Endothelial cell of umbilical vein (primary cell): Measurements from ENCODE around the gene RCOR1. TPM values are rescaled to one million over a fixed set of nuclear protein-coding genes. Genes with fewer than 3 reads are reported as not detected.
A peak's percentile ranks its signal among the peaks of the same experiment; 100 is the strongest.

Experiments
- BruUV-seq: library from RNA; stranded (reverse); fragments of 400-500 nt; replicated peaks from 2 replicates; lab custom pipeline; 2021; lab: Mats Ljungman, UMichigan
- CTCF ChIA-PET: fragments of 300-600, 350-600 bp; sonication (Branson Sonifier 250); formaldehyde crosslinking; loops from one replicate; lab custom pipeline; 2021; ENCODE audit warnings: antibody characterized with exemption, inconsistent platforms; lab: Charles Lee
- POLR2A ChIA-PET: fragments of 300-600, 350-600 bp; sonication (Branson Sonifier 250); formaldehyde crosslinking; loops from one replicate; lab custom pipeline; 2021; ENCODE audit warnings: antibody characterized with exemption, inconsistent platforms; lab: Charles Lee
- DNase-seq: peaks from one replicate; pipeline ENCODE4 v3.0.0-alpha.2; 2011; ENCODE audit warnings: low read depth, low spot score
- FAIRE-seq: peaks from 2 replicates; lab custom pipeline; 2011; peaks lifted over from hg19 to GRCh38; lab: Jason Lieb, UNC
- H2AFZ ChIP-seq: 2 replicates; pipeline ENCODE4 v1.6.0; 2012; ENCODE audit warnings: low read depth, low read length, control low read depth, inconsistent platforms
- H3K27ac ChIP-seq: 2 replicates; pipeline ENCODE4 v1.5.1; 2011; ENCODE audit warnings: low read depth, mild to moderate bottlenecking, control low read depth, low read length, moderate library complexity; ENCODE audit not compliant: insufficient read depth
- H3K27me3 ChIP-seq, 2 experiments: 2 replicates each; pipeline versions ENCODE4 v1.6.0 to v1.6.1; 2011; ENCODE audit warnings: low read length in 2 of 2, mixed read lengths in 1 of 2; ENCODE audit not compliant: control insufficient read depth in 2 of 2, insufficient read depth in 2 of 2
- H3K36me3 ChIP-seq, 2 experiments: 2 replicates in 1 of 2; 3 replicates in 1 of 2; pipeline ENCODE4 v1.5.1; 2011; ENCODE audit warnings: low read length in 2 of 2, mild to moderate bottlenecking in 1 of 2, moderate library complexity in 1 of 2; ENCODE audit not compliant: control insufficient read depth in 2 of 2, insufficient read depth in 2 of 2; ENCODE audit errors: extremely low read depth in 1 of 2
- H3K4me1 ChIP-seq: 3 replicates; pipeline ENCODE4 v1.5.1; 2011; ENCODE audit warnings: mild to moderate bottlenecking, low read length; ENCODE audit not compliant: control insufficient read depth, insufficient read depth; ENCODE audit errors: extremely low read depth
- H3K4me2 ChIP-seq: 2 replicates; pipeline ENCODE4 v1.6.1; 2011; ENCODE audit warnings: low read length, control low read depth, mixed read lengths; ENCODE audit not compliant: insufficient read depth
- H3K4me3 ChIP-seq, 3 experiments: fragments of 200-600 bp in 1 of 3; sonication (generic), shearing (Covaris generic) in 1 of 3; replicated peaks in 1 of 3; 2 replicates each; pipeline ENCODE4 v1.5.1; 2011 to 2016; ENCODE audit warnings: control low read depth in 3 of 3, low read length in 3 of 3, mild to moderate bottlenecking in 2 of 3, inconsistent platforms in 1 of 3, low read depth in 1 of 3, moderate library complexity in 1 of 3; ENCODE audit not compliant: insufficient read depth in 1 of 3
- H3K79me2 ChIP-seq: 2 replicates; pipeline ENCODE4 v1.6.0; 2012; ENCODE audit warnings: low read length, inconsistent platforms; ENCODE audit not compliant: control insufficient read depth, insufficient read depth
- H3K9ac ChIP-seq: replicated peaks from 2 replicates; pipeline ENCODE3; 2011; ENCODE audit warnings: low read length, control low read depth; ENCODE audit not compliant: insufficient read depth; ENCODE audit errors: extremely low read depth
- H3K9me1 ChIP-seq: replicated peaks from 3 replicates; pipeline ENCODE4 v1.6.0; 2011; ENCODE audit warnings: mild to moderate bottlenecking, low read length; ENCODE audit not compliant: control insufficient read depth, insufficient read depth; ENCODE audit errors: extremely low read depth
- H3K9me3 ChIP-seq: replicated peaks from 2 replicates; pipeline ENCODE4 v1.5.1; 2012; ENCODE audit warnings: low read length, inconsistent platforms; ENCODE audit not compliant: control insufficient read depth, insufficient read depth
- H4K20me1 ChIP-seq: replicated peaks from 2 replicates; pipeline ENCODE3; 2011; ENCODE audit warnings: mild to moderate bottlenecking, low read length; ENCODE audit not compliant: control insufficient read depth, insufficient read depth; ENCODE audit errors: extremely low read depth
- CTCF ChIP-seq, 2 donors: IDR thresholded peaks; 1 replicate in 1 of 2; 2 replicates in 1 of 2; pipeline ENCODE4 v1.5.1; 2011; ENCODE audit warnings: low read length in 2 of 2, mild to moderate bottlenecking in 2 of 2, moderate library complexity in 2 of 2, control low read depth in 1 of 2, inconsistent platforms in 1 of 2, low read depth in 1 of 2; ENCODE audit not compliant: insufficient read depth in 1 of 2; ENCODE audit errors: extremely low read depth in 1 of 2
- EZH2 ChIP-seq: IDR thresholded peaks from 2 replicates; pipeline ENCODE4 v1.6.1; 2012; ENCODE audit warnings: borderline replicate concordance, low read depth, mild to moderate bottlenecking, moderate library complexity, low read length, inconsistent platforms; ENCODE audit not compliant: severe bottlenecking
- GATA2 ChIP-seq: IDR thresholded peaks from 2 replicates; pipeline ENCODE4 v1.7.0; 2011; ENCODE audit warnings: low read depth, mild to moderate bottlenecking, moderate library complexity, mixed read lengths, low read length; ENCODE audit not compliant: insufficient read length, insufficient read depth
- JUN ChIP-seq: IDR thresholded peaks from 2 replicates; pipeline ENCODE4 v1.6.1; 2011; ENCODE audit warnings: borderline replicate concordance, low read depth; ENCODE audit not compliant: insufficient read length, insufficient read depth
- MAX ChIP-seq: IDR thresholded peaks from 2 replicates; pipeline ENCODE4 v1.6.1; 2011; ENCODE audit not compliant: insufficient read depth, insufficient read length
- MYC ChIP-seq: IDR thresholded peaks from one replicate; pipeline ENCODE4 v1.6.1; 2011; ENCODE audit warnings: mild to moderate bottlenecking, low read depth, low read length
- POLR2A ChIP-seq: IDR thresholded peaks from 2 replicates; pipeline ENCODE4 v1.6.1; 2012; ENCODE audit warnings: low read depth, mild to moderate bottlenecking, control low read depth, low read length
- POLR2AphosphoS5 ChIP-seq: IDR thresholded peaks from 2 replicates; pipeline ENCODE4 v1.6.1; 2012; ENCODE audit warnings: low read depth, mild to moderate bottlenecking, control low read depth, low read length, moderate library complexity; ENCODE audit not compliant: insufficient read depth
- dilution Hi-C: fragments of 300-500 bp; cut with MboI; formaldehyde crosslinking; loops from one replicate; pipeline ENCODE4 v1.15.0; 2019; ENCODE audit warnings: low sequenced_read_pairs; ENCODE audit not compliant: extremely low pct_ligation_motif_present
- intact Hi-C: fragments of 100-400 bp; cut with micrococcal nuclease; formaldehyde crosslinking; loops from one replicate; pipeline ENCODE4 v1.10.0; 2022
- polyA plus RNA-seq, 4 experiments: library from polyadenylated mRNA; depleted of rRNA in 3 of 4; stranded (reverse) in 3 of 4; unstranded in 1 of 4; fragments of >200 nt; gene quantifications; 2 replicates each; pipeline versions ENCODE4 v1.2.1 to v1.2.3, GENCODE V29; 2011 to 2012; ENCODE audit warnings: missing spikeins in 1 of 4
- total RNA-seq: library from RNA; stranded (reverse); gene quantifications from 2 replicates; pipeline ENCODE4 v1.2.3, GENCODE V29; 2021

The RCOR1 gene
- total and polyA plus RNA-seq, 2 donors (not counting 3 experiments of a cell fraction or from before 2014, with no cell fraction given): 15.6 to 32.2 TPM

GRCh38 chr14:102602421-102603292, 10.2 kb downstream of the RCOR1 start:
- no peaks in the 10 kb centered on the region for H3K4me1 ChIP-seq
- no peak overlapping the region for H3K27ac ChIP-seq
- ChIA-PET CTCF (interaction anchor here (1.0 to 3.0 kb wide), 4 partner anchors 8 to 92 kb away, joined by 3 to 11 read pairs (median 3); no protein-coding TSS in a partner anchor), POLR2A (interaction anchor here (0.7 kb wide), 1 partner anchor 741 kb away, joined by 3 read pairs; no protein-coding TSS in a partner anchor)
- H3K4me2 ChIP-seq: no peak overlapping the region
- no peaks in the 10 kb centered on the region for H3K9me1 ChIP-seq
- H2AFZ ChIP-seq: no peak overlapping the region
- intact Hi-C loops (no loop called here), dilution Hi-C loops (no loop called here)
- H3K9me3 ChIP-seq: no peaks in the 10 kb centered on the region
- H3K9ac ChIP-seq: no peak overlapping the region
- H3K36me3 ChIP-seq: no peaks in the 10 kb centered on the region
- DNase-seq (no peak), FAIRE-seq (peak; percentile 44)
- H3K27me3 ChIP-seq: no peaks in the 10 kb centered on the region
- no peak overlapping the region for H3K4me3 ChIP-seq
- TF ChIP-seq CTCF (IDR thresholded peaks at IDR 0.05; ENCODE audit: extremely low read depth in 1 of 2, insufficient read depth in 1 of 2, low read depth in 1 of 2, low read length in 2 of 2) (no peak), MYC (no peak), POLR2A (no peak), GATA2 (no peak), MAX (no peak), EZH2 (no peak), JUN (no peak), POLR2AphosphoS5 (no peak)
- no TSS peak for BruUV-seq
- H3K79me2 ChIP-seq: peaks cover 81% of the 10 kb centered on the region
- H4K20me1 ChIP-seq: peaks cover 6% of the 10 kb centered on the region
